Dendritic cell treated with granulocyte-macrophage colony-stimulating factor and Interleukin-4, amounts not matched to agents 40 ng/mL and 50 ng/mL, for 4 days (primary cell): ENCODE results near the gene CDH8.
"Not testable (repeated sequence)": the region's sequence is repeated elsewhere in the genome, so short reads cannot be mapped to it uniquely, and the experiment has no call there.

Experiments used
- H3K27ac Mint-ChIP-seq: one replicate; pipeline ENCODE4 v1.8.0; 2022; ENCODE audit warnings: mild to moderate bottlenecking, mixed read lengths
- H3K27me3 Mint-ChIP-seq: one replicate; pipeline ENCODE4 v1.8.0; 2022; ENCODE audit warnings: mild to moderate bottlenecking, mixed read lengths
- H3K36me3 Mint-ChIP-seq: one replicate; pipeline ENCODE4 v1.8.0; 2022; ENCODE audit warnings: low read depth, mixed read lengths
- H3K4me1 Mint-ChIP-seq: one replicate; pipeline ENCODE4 v1.8.0; 2022; ENCODE audit warnings: low read depth, mixed read lengths
- H3K4me3 Mint-ChIP-seq: one replicate; pipeline ENCODE4 v1.8.0; 2022; ENCODE audit warnings: mild to moderate bottlenecking, moderate library complexity, mixed read lengths
- H3K9me3 Mint-ChIP-seq: one replicate; pipeline ENCODE4 v1.8.0; 2022; ENCODE audit warnings: mixed read lengths
- intact Hi-C: fragments of 100-400 bp; cut with micrococcal nuclease; formaldehyde crosslinking; loops from one replicate; pipeline ENCODE4 v1.15.0; 2022

The CDH8 gene

DNA sequence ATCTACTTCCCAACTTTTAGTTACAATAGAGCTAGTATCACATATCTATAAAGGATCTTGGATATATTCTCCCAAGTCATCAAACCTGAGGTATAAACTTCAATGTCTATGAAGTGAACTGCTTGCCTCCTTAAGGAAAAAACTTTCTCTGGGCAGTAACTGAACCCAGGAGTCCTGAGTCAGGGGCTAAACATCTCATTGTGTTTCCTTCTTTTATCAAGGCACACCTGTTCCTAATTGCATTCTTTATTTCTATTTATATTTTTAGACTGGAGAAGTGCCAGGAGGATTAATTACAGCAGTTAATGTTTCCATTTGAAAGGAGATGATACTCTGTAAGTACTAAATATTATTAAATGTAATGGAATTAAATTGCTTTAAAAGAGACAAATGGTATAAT lies 98.6 kb downstream of the CDH8 start:
- H3K27me3 Mint-ChIP-seq, result no peaks in the 10 kb centered on the region
- intact Hi-C loops, result no loop called here
- H3K27ac Mint-ChIP-seq, result no peak overlapping the region
- no peaks in the 10 kb centered on the region for H3K9me3 Mint-ChIP-seq
- no peaks in the 10 kb centered on the region for H3K36me3 Mint-ChIP-seq
- H3K4me3 Mint-ChIP-seq, result no peak overlapping the region
- no peaks in the 10 kb centered on the region for H3K4me1 Mint-ChIP-seq

DNA sequence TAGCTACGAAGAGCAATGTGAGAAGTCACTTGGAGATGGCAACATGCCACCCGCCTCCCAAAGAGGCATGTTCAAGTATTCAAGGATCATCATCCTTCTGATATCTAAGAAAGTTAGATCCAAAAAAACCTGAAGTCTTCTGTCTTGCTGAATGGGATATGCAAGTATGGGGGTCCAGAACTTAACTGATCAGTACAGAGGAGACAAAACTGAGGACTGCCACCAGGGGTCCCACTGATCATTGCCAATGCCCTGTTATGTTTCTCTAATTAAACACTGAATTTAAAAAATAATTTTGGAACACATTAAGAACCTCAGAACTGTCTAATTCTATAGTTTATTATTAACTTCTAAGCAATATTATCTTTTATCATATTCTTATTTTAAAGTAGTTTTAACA lies 99.7 kb downstream of the CDH8 start:
- no peaks in the 10 kb centered on the region for H3K9me3 Mint-ChIP-seq
- H3K4me1 Mint-ChIP-seq, result no peaks in the 10 kb centered on the region

DNA sequence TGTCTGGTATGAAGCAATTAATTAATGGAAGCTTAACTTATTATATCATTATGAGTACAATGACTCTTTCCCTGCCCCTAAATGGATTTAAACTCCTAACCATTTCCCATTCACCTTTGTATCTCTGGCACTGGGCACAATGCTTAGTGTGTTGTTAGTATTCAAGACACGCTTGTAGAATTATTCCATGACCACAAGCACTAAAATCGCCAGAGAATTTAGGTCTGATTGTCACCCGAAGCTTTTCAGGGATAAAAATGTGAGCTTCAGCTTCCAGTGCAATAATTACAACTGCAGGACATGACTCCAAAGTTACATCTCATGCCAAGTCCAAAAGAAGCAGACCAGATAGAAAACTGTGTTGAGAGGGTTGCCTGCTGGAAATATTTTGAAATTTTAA lies 101.6 kb downstream of the CDH8 start:
- Mint-ChIP-seq H3K9me3 (no peaks in the 10 kb centered on the region), H3K4me1 (no peaks in the 10 kb centered on the region), H3K4me3 (no peak overlapping the region), H3K27ac (no peak overlapping the region), H3K36me3 (no peaks in the 10 kb centered on the region), H3K27me3 (no peaks in the 10 kb centered on the region)
- intact Hi-C loops, result no loop called here

More for the DNA sequence above, 99.7 kb downstream of the CDH8 start:
- intact Hi-C loops, result no loop called here
- Mint-ChIP-seq H3K27me3 (no peaks in the 10 kb centered on the region), H3K4me3 (no peak overlapping the region), H3K36me3 (no peaks in the 10 kb centered on the region), H3K27ac (no peak overlapping the region)

DNA sequence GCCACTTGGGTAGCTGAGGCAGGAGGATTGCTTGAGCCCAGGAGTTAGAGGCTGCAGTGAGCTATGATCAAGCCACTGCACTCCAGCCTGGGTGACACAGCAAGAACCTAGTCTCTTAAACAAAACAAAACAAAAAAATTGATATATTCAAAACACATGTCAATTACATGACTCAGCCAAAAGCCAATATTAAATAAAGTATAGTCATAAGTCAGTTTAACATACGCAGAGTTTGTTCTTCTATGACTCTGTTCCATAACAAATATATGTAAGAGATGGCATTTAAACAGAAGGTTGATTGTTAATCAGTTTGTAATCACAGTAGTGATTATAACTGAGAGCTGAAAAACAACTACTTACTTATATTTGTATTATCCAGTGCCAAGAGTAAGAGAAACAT lies 106.5 kb downstream of the CDH8 start:
- H3K36me3 Mint-ChIP-seq, result no peaks in the 10 kb centered on the region
- intact Hi-C loops, result no loop called here
- no peaks in the 10 kb centered on the region for H3K27me3 Mint-ChIP-seq
- H3K4me3 Mint-ChIP-seq, result no peak overlapping the region
- H3K4me1 Mint-ChIP-seq, result no peaks in the 10 kb centered on the region
- no peak overlapping the region for H3K27ac Mint-ChIP-seq
- H3K9me3 Mint-ChIP-seq, result no peaks in the 10 kb centered on the region

DNA sequence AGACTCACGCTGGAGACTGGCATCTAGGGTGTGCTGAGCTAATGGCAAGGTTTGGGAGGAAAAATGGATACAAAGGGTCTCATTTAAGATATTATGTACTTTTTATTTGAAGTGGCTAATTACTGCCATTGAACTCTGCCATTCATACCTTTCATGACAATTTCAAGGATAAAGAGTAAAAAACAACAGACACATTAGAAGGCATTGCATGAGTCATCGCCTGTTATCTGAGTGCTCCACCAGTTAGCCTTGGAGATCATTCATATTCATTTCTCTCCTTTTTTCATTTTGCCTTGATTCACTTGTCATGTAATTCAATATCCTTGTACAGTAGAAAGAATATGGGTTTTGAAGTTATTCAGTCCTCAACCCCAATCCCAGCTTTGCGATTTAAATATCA lies 109.5 kb downstream of the CDH8 start:
- H3K4me3 Mint-ChIP-seq, result no peak overlapping the region
- intact Hi-C loops, result no loop called here
- no peaks in the 10 kb centered on the region for H3K27me3 Mint-ChIP-seq
- H3K36me3 Mint-ChIP-seq, result no peaks in the 10 kb centered on the region
- no peaks in the 10 kb centered on the region for H3K9me3 Mint-ChIP-seq
- no peaks in the 10 kb centered on the region for H3K4me1 Mint-ChIP-seq
- H3K27ac Mint-ChIP-seq, result no peak overlapping the region

DNA sequence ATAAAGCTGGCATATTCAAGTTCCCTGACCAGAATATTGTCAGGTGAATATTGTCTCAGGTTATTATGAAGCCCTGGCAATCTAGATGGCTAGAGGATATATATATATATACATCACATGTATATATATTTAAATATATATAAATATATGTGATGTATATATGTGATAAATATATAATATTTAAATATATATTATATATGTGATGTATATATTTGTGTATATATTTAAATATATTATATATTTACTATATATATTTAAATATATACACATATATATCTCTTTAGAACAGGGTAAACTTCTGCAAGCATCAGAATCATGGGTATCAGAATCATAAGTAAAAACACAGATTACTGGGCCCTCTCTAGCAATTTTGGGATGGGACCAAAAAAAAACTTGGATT lies 112.6 kb downstream of the CDH8 start:
- no peak overlapping the region for H3K27ac Mint-ChIP-seq
- H3K36me3 Mint-ChIP-seq, result no peaks in the 10 kb centered on the region
- H3K27me3 Mint-ChIP-seq, result no peaks in the 10 kb centered on the region
- H3K9me3 Mint-ChIP-seq, result no peaks in the 10 kb centered on the region
- no peaks in the 10 kb centered on the region for H3K4me1 Mint-ChIP-seq
- H3K4me3 Mint-ChIP-seq, result no peak overlapping the region
- intact Hi-C loops, result no loop called here

DNA sequence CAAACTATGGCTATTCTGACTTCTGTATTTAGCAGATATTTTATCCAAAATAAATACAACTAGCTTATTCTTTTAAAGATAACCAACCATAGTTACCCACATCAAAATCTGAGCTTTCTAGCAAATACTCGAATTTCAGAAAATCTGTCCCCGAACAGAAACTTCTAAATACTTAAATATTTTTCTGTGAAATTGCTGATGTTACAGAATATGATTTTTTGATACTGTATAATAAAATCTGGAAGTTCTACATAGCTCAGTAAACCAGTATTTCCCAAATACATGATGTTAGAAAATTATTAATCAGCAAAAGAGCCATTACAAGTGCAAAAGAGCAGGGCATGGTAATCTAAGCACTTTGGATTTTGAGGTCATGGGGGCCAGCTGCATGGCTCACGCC lies 114.9 kb downstream of the CDH8 start:
- Mint-ChIP-seq H3K27ac (no peak overlapping the region), H3K9me3 (no peaks in the 10 kb centered on the region), H3K36me3 (no peaks in the 10 kb centered on the region), H3K4me1 (no peaks in the 10 kb centered on the region), H3K27me3 (no peaks in the 10 kb centered on the region), H3K4me3 (no peak overlapping the region)
- intact Hi-C loops, result no loop called here

DNA sequence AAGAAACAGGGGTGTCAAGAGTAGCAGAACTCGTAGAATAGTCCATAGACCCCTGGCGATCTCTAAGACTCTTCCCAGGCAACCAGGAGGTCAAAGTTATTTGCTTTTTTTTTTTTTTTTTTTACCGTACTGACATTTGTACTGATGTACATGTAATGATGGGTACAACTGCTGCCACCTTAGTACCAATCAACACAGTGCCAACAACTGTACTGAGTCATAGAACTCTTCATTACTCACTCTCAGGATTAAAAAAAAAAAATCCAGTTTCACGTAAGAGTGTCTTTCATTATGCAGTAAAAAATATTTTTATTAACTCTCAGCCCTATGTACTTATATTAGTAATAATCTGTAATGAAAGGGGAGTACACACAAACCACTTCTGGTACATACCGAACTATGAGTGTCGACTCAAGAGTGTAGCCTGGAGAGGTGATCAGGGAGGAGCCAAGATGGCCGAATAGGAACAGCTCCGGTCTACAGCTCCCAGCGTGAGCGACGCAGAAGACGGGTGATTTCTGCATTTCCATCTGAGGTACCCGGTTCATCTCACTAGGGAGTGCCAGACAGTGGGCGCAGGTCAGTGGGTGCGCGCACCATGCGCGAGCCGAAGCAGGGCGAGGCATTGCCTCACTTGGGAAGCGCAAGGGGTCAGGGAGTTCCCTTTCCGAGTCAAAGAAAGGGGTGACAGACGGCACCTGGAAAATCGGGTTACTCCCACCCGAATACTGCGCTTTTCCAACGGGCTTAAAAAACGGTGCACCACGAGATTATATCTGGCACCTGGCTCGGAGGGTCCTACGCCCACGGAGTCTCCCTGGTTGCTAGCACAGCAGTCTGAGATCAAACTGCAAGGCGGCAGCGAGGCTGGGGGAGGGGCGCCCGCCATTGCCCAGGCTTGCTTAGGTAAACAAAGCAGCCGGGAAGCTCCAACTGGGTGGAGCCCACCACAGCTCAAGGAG lies 118.1 kb downstream of the CDH8 start:
- H3K4me1 Mint-ChIP-seq, H3K4me3 Mint-ChIP-seq, intact Hi-C loops, H3K27me3 Mint-ChIP-seq, H3K27ac Mint-ChIP-seq, H3K36me3 Mint-ChIP-seq, H3K9me3 Mint-ChIP-seq: not testable (repeated sequence)

DNA sequence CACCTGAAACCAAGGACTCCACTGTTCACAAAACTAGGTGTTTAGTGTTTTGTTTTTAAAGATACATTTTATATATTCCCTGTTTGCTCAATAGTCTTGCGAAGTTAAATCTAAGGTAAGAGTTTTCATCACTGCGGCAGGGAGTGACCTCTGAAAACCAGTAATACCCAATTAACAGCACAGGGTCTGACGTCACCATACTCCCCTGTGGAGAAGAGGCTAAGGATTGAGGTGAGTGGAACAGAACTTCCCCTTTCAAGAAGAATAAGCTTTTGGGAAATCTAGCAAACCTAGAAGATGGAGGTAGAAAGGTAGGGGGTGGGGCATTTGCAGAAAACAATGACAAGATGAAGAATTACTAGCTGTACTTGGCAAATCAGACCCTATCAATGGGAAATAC lies 120.7 kb downstream of the CDH8 start:
- no peaks in the 10 kb centered on the region for H3K9me3 Mint-ChIP-seq
- H3K4me3 Mint-ChIP-seq, result no peak overlapping the region
- no peaks in the 10 kb centered on the region for H3K36me3 Mint-ChIP-seq
- H3K4me1 Mint-ChIP-seq, result no peaks in the 10 kb centered on the region
- intact Hi-C loops, result no loop called here
- no peaks in the 10 kb centered on the region for H3K27me3 Mint-ChIP-seq
- H3K27ac Mint-ChIP-seq, result no peak overlapping the region

DNA sequence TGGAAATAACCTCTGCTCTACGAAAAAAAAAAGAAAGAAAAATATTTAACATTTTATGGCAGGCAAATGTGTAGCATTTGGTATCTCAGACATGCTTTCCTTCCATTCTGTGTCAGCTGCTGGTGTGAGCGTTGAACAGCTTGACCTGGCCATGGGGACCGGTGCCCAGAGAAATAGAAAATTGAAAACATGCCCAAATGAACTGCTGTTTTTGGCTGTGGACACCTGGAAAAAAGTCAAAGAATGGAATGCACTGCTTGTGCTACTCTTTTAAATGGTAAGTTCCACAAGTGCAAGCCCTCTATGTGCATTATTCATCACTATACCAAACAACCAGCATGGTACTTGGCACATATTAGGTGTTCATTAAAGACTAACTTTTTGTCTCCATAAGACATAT lies 127.2 kb downstream of the CDH8 start:
- H3K36me3 Mint-ChIP-seq, result no peaks in the 10 kb centered on the region
- H3K27me3 Mint-ChIP-seq, result no peaks in the 10 kb centered on the region
- H3K9me3 Mint-ChIP-seq, result no peaks in the 10 kb centered on the region
- no peaks in the 10 kb centered on the region for H3K4me1 Mint-ChIP-seq
- intact Hi-C loops, result no loop called here
- H3K27ac Mint-ChIP-seq, result no peak overlapping the region
- no peak overlapping the region for H3K4me3 Mint-ChIP-seq

DNA sequence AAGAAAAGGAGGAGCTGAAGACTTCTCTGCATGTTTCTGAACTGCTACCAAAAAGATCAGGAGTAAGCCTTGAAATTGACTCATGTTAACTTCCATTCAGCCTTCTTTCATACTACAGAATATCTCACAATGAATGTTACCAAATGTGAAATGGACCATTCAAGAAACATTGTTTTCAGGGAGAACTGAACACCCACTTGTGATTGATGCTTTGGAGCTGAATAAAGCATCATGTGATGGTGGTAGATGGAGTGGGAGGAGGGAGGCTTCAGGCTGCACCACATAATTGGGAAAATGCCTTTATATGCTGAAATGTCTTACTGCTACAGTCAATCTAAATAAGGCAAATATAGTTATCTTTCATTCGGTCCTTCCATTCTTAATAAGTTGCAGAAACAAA lies 127.8 kb downstream of the CDH8 start:
- no peaks in the 10 kb centered on the region for H3K9me3 Mint-ChIP-seq
- H3K4me3 Mint-ChIP-seq, result no peak overlapping the region
- intact Hi-C loops, result no loop called here
- H3K4me1 Mint-ChIP-seq, result no peaks in the 10 kb centered on the region
- no peaks in the 10 kb centered on the region for H3K27me3 Mint-ChIP-seq
- H3K36me3 Mint-ChIP-seq, result no peaks in the 10 kb centered on the region
- no peak overlapping the region for H3K27ac Mint-ChIP-seq

DNA sequence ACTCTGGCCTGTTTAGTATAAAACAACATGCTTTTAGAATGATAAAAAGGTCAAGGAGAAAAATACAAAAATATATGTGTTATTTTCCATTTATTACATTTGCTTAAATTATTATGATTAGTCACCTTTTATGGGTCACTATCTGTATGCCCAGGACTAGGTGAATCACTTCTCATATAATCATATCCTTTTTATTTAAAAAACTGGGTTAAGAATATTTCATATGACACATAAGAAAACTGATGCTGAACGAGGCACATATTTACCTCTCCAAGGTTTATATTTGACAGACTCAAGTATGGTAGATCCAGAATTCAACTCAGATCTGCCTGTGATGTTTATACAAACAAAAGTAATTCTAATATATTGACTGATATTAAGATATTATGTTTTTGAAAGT lies 134.5 kb downstream of the CDH8 start:
- peaks cover 18% of the 10 kb centered on the region for H3K4me1 Mint-ChIP-seq
- intact Hi-C loops, result no loop called here

DNA sequence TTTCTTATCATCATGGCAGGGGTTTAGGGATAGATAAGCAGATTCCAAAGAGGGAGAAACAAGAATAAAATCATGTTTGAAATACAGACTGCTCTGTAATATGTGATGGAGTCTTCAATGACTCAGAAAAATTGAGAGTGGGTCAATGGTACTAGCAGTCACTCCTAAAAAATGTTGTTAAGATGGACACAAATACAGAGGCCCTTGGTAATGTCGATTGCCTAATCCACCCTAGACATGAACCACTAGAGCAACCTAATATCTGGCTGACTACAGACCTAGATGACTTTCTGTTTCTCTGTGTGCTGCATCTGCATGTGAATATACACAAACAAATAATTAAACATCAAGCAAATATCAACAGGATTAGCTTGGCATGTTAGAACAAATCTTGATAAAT lies 135.8 kb downstream of the CDH8 start:
- H3K27ac Mint-ChIP-seq, result no peak overlapping the region
- H3K4me3 Mint-ChIP-seq, result no peak overlapping the region
- no peaks in the 10 kb centered on the region for H3K27me3 Mint-ChIP-seq
- no peaks in the 10 kb centered on the region for H3K36me3 Mint-ChIP-seq
- H3K4me1 Mint-ChIP-seq, result peaks cover 18% of the 10 kb centered on the region
- intact Hi-C loops, result no loop called here
- H3K9me3 Mint-ChIP-seq, result no peaks in the 10 kb centered on the region

More for the DNA sequence above, 134.5 kb downstream of the CDH8 start:
- Mint-ChIP-seq H3K27ac (no peak overlapping the region), H3K9me3 (no peaks in the 10 kb centered on the region), H3K4me3 (no peak overlapping the region), H3K27me3 (no peaks in the 10 kb centered on the region), H3K36me3 (no peaks in the 10 kb centered on the region)

DNA sequence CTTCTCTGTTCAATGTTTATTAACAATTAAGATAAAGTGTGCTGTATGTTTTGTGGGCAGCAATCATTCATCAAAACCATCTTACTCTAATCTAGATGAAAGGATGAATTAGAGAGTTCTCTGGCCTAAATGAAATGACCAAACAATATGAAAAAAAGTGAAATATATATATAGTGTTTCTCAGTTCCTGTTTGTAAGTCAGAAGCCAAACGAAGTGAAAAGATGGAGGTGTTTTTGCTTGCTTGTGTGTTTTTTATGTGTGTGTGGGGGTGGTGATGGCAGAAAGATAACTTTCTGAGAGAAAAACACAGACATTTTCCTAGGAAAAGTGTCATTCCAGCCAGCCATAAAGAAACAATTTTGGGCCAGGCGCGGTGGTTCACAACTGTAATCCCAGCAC lies 138.6 kb downstream of the CDH8 start:
- Mint-ChIP-seq H3K9me3 (no peaks in the 10 kb centered on the region), H3K4me3 (no peak overlapping the region), H3K36me3 (no peaks in the 10 kb centered on the region), H3K27me3 (peaks cover 2% of the 10 kb centered on the region), H3K4me1 (peaks cover 18% of the 10 kb centered on the region), H3K27ac (no peak overlapping the region)
- intact Hi-C loops, result no loop called here

DNA sequence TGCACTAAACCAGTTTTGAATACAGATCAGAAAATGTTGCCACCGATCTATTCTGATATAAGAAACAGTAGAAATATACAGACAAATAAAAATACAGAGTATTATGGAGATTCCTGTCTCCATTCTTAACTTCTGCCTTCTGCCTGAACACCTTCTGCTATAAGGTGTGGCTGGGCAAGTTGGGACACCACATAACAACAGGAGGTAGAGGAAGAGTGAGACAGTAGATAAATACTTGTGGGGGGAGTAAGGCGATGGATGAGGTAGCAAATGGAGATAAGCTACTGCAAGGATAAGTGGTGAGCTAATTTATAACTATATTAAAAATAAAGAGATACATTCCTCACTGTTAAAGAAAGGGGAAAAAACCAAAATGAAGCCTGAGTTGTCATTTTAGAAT lies 143.7 kb downstream of the CDH8 start:
- peaks cover 2% of the 10 kb centered on the region for H3K27me3 Mint-ChIP-seq
- H3K4me3 Mint-ChIP-seq, result no peak overlapping the region
- no peak overlapping the region for H3K27ac Mint-ChIP-seq
- no peaks in the 10 kb centered on the region for H3K36me3 Mint-ChIP-seq
- intact Hi-C loops, result no loop called here
- peaks cover 14% of the 10 kb centered on the region for H3K4me1 Mint-ChIP-seq
- no peaks in the 10 kb centered on the region for H3K9me3 Mint-ChIP-seq
